PFSK-1 (cell line): ENCODE measurements around the gene TCF25.

Source experiments
- POLR2AphosphoS5 ChIP-seq: IDR thresholded peaks from 2 replicates; pipeline ENCODE4 v1.6.1; 2012; ENCODE audit warnings: low read depth, mild to moderate bottlenecking, control low read depth, low read length, moderate library complexity
- REST ChIP-seq, 2 experiments: IDR thresholded peaks; 2 replicates each; pipeline versions ENCODE4 v1.6.1 to v1.8.0; 2011 to 2012; ENCODE audit warnings: low read depth in 2 of 2, low read length in 2 of 2, control low read depth in 1 of 2, inconsistent platforms in 1 of 2, mild to moderate bottlenecking in 1 of 2, moderate library complexity in 1 of 2; ENCODE audit not compliant: insufficient read depth in 1 of 2
- SIN3A ChIP-seq: IDR thresholded peaks from 2 replicates; pipeline ENCODE4 v1.6.1; 2012; ENCODE audit warnings: mild to moderate bottlenecking, low read length, moderate library complexity, borderline replicate concordance; ENCODE audit not compliant: insufficient read depth
- TAF1 ChIP-seq: IDR thresholded peaks from 2 replicates; pipeline ENCODE4 v1.6.1; 2012; ENCODE audit warnings: low read length, control low read depth, borderline replicate concordance; ENCODE audit not compliant: insufficient read depth

GRCh38 chr16:89944773-89945172, 71.4 kb downstream of the TCF25 start:
- TF ChIP-seq REST (IDR thresholded peaks at IDR 0.05; ENCODE audit: insufficient read depth in 1 of 2, low read depth in 2 of 2, low read length in 2 of 2) (no peak), TAF1 (no peak), POLR2AphosphoS5 (no peak), SIN3A (no peak)
